HL-60 (cell line): ENCODE measurements around the gene AGBL4.

Source experiments
- DNase-seq, 2 experiments: peaks; one replicate each; pipeline ENCODE4 v3.0.0-alpha.2; 2010 to 2020; ENCODE audit warnings: low read depth in 1 of 2, low spot score in 1 of 2
- H3K27ac ChIP-seq: fragments of 250-450 bp; sonication (Bioruptor Pico); replicated peaks from 2 replicates; pipeline ENCODE4 v1.5.1; 2020; ENCODE audit warnings: mild to moderate bottlenecking, moderate library complexity
- H3K27me3 ChIP-seq: fragments of 250-450 bp; sonication (Bioruptor Pico); 2 replicates; pipeline ENCODE4 v1.5.1; 2021; ENCODE audit warnings: mild to moderate bottlenecking, moderate library complexity; ENCODE audit not compliant: insufficient read depth, poor library complexity, severe bottlenecking
- H3K4me3 ChIP-seq: replicated peaks from 2 replicates; pipeline ENCODE4 v1.5.1; 2011; ENCODE audit warnings: mild to moderate bottlenecking, control low read depth, low read length; ENCODE audit not compliant: insufficient read depth
- GABPA ChIP-seq: IDR thresholded peaks from 2 replicates; pipeline ENCODE4 v1.6.1; 2012; ENCODE audit warnings: low read depth
- POLR2AphosphoS5 ChIP-seq: IDR thresholded peaks from 2 replicates; pipeline ENCODE4 v1.6.1; 2012; ENCODE audit warnings: low read depth
- REST ChIP-seq: IDR thresholded peaks from 2 replicates; pipeline ENCODE4 v1.6.1; 2012; ENCODE audit warnings: low read depth; ENCODE audit not compliant: insufficient replicate concordance
- SPI1 ChIP-seq: IDR thresholded peaks from 2 replicates; pipeline ENCODE4 v1.6.1; 2012; ENCODE audit warnings: low read depth, mild to moderate bottlenecking, borderline replicate concordance
- TF ChIP-seq, protein P1 (sequence below): IDR thresholded peaks from one replicate; pipeline ENCODE4 v1.5.1; 2011; ENCODE audit warnings: low read length, control low read depth, inconsistent platforms; ENCODE audit not compliant: insufficient read depth

AGBL4 gene

GRCh38 chr1:48552420-48552819 lies 1471.3 kb downstream of the AGBL4 start:
- DNase-seq: peak in 1 of 2 experiments; percentile 1
- TF ChIP-seq POLR2AphosphoS5 (no peak), GABPA (no peak)
- TF ChIP-seq, protein P1, sequence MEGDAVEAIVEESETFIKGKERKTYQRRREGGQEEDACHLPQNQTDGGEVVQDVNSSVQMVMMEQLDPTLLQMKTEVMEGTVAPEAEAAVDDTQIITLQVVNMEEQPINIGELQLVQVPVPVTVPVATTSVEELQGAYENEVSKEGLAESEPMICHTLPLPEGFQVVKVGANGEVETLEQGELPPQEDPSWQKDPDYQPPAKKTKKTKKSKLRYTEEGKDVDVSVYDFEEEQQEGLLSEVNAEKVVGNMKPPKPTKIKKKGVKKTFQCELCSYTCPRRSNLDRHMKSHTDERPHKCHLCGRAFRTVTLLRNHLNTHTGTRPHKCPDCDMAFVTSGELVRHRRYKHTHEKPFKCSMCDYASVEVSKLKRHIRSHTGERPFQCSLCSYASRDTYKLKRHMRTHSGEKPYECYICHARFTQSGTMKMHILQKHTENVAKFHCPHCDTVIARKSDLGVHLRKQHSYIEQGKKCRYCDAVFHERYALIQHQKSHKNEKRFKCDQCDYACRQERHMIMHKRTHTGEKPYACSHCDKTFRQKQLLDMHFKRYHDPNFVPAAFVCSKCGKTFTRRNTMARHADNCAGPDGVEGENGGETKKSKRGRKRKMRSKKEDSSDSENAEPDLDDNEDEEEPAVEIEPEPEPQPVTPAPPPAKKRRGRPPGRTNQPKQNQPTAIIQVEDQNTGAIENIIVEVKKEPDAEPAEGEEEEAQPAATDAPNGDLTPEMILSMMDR: peak; percentile 8

DNA sequence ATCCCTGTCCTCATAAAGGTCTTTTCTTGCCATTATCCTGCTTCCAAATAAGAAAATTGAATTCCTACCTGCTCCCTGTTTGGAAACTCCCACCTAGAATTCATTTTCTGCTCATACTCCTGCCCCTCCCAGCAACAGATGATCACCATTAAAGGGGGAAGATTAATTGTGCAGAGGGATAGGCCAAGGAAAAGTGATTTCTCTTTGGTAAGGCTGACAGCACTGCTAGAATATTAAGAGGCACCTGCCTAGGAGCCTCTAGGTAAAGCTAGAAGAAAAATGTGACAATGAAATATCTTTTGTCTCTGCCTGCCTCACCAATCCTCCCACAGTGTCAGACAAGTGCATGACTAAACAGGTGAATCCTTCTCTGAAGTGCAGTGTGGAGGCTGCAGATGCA lies 1474.8 kb downstream of the AGBL4 start:
- H3K4me3 ChIP-seq: no peak overlapping the region
- TF ChIP-seq REST (no peak), SPI1 (no peak), GABPA (no peak), POLR2AphosphoS5 (no peak)
- TF ChIP-seq, protein P1: no peak

More at GRCh38 chr1:48552420-48552819, 1471.3 kb downstream of the AGBL4 start:
- Histone ChIP-seq H3K27ac (no peak overlapping the region), H3K4me3 (no peak overlapping the region), H3K27me3 (no peaks in the 10 kb centered on the region)

DNA sequence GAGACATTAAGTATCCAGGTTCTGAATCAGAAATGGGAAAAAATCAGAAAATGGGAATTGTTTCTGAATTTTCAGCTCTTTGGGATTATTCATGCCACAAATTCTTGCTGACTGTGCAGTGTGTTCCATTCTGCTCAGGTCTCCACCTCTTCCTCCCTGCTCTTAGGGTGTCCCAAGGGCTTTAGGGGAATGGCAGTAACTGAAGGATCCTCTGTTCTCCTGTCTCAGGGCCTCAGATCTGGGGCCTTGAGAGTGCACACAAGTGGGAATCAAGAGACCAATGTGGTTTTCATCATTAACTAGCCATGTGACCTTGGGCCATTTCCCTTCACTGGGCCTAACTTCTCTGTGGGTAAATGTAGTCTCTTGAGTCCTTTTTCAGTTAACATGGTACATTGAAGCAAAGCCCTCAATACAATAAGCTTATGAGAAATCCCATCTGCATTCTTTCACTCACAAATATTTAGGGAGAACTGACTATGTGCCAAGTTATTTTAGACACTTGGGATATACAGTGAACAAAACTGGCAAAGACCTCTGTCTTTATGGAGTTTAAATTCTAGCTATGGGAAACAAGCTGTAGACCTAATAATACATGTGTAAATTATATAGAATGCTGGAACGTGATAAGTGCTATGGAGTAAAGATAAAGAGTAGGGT lies 1476.1 kb downstream of the AGBL4 start:
- no peak for TF ChIP-seq POLR2AphosphoS5
- no peak for TF ChIP-seq SPI1
- TF ChIP-seq REST: no peak
- no peak for TF ChIP-seq GABPA
- TF ChIP-seq, protein P1: no peak
- H3K4me3 ChIP-seq: no peak overlapping the region
- no peak for DNase-seq
- H3K27ac ChIP-seq: no peak overlapping the region
- no peaks in the 10 kb centered on the region for H3K27me3 ChIP-seq

More for the DNA sequence above, 1474.8 kb downstream of the AGBL4 start:
- DNase-seq: no peak
- H3K27me3 ChIP-seq: no peaks in the 10 kb centered on the region
- H3K27ac ChIP-seq: no peak overlapping the region

DNA sequence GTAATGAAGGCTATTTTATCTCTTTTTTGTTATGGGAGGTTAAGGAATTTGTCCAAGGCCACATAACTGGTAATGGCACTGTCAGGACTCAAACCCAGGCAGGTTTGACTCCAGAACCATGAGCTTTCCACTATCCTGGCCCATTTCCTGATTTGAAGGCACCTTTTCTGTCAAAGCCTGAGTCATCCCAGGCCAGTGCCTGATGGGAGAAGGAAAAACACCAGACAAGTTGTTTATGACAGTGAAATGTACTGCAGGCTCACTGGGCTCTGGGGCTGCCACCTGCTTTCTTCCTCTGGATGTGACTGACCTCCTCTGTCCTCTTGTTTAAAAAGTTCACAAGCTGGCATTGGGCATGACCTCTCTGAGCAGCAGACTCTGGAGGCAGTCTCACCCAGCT lies 1479.9 kb downstream of the AGBL4 start:
- Histone ChIP-seq H3K27ac (no peak overlapping the region), H3K27me3 (no peaks in the 10 kb centered on the region), H3K4me3 (no peak overlapping the region)
- DNase-seq: no peak
- TF ChIP-seq POLR2AphosphoS5 (no peak), SPI1 (no peak), GABPA (no peak), REST (no peak)
- TF ChIP-seq, protein P1: no peak
